ENCODE measurements around the gene PRC1. TPM values are rescaled to one million over a fixed set of nuclear protein-coding genes. Genes with fewer than 3 reads are reported as not detected.

PRC1 gene
- total and polyA plus RNA-seq, 2 donors (not counting 1 experiment from before 2014, with no cell fraction given) = 9.4 to 11.6 TPM

GRCh38 chr15:91021516-91022074 is 27.3 kb upstream of the PRC1 start:
- Histone ChIP-seq H3K9me3 (ENCODE audit: control extremely low read depth in 1 of 3, control insufficient read depth in 2 of 3, insufficient read depth in 1 of 3, low read length in 2 of 3) (no peaks in the 10 kb centered on the region), H3K4me2 (replicated peaks; ENCODE audit: low read depth, low read length, poor library complexity, severe bottlenecking) (peak overlapping the region; percentile 75), H3K4me3 (ENCODE audit: control extremely low read depth in 1 of 5, extremely low read depth in 1 of 5, insufficient read depth in 1 of 5, low read depth in 2 of 5, low read length in 4 of 5) (peak overlapping the region; percentile 79 to 97 (median 92)), H4K20me1 (ENCODE audit: control insufficient read depth, insufficient read depth, low read length, poor library complexity, severe bottlenecking) (no peaks in the 10 kb centered on the region), H3K9ac (ENCODE audit: low read length) (peak overlapping the region; percentile 75), H3K4me1 (ENCODE audit: control insufficient read depth in 2 of 2, insufficient read depth in 2 of 2, low read length in 2 of 2) (peaks cover 15 to 17% of the 10 kb centered on the region in 2 donors), H3K79me2 (ENCODE audit: control insufficient read depth, insufficient read depth, low read length) (peaks cover 33% of the 10 kb centered on the region), H3K27me3 (replicated peaks in 1 of 4; ENCODE audit: control extremely low read depth in 1 of 4, control insufficient read depth in 3 of 4, insufficient read depth in 4 of 4, low read length in 3 of 4) (no peaks in the 10 kb centered on the region), H3K36me3 (replicated peaks in 1 of 2; ENCODE audit: control extremely low read depth in 1 of 2, control insufficient read depth in 1 of 2, extremely low read depth in 1 of 2, insufficient read depth in 2 of 2, low read length in 1 of 2) (peaks cover 2 to 6% of the 10 kb centered on the region in 2 experiments), H3K27ac (ENCODE audit: low read length in 2 of 2) (peak overlapping the region in 1 of 2 donors; percentile 69), H2AFZ (ENCODE audit: insufficient read depth, low read depth, low read length, poor library complexity, severe bottlenecking) (peak overlapping the region; percentile 80)
- no peaks in the 10 kb centered on the region for H3K27me3 Mint-ChIP-seq
- peak overlapping the region; percentile 91 for H3K4me3 Mint-ChIP-seq
- 14% methylated on average over 1 of the region's 4 CpGs for WGBS (ENCODE audit: insufficient coverage)
- peak overlapping the region; percentile 89 for H3K27ac Mint-ChIP-seq
- TF ChIP-seq CTCF (IDR thresholded peaks at IDR 0.05) (no peak), EZH2 (IDR thresholded peaks at IDR 0.05; ENCODE audit: borderline replicate concordance, insufficient read depth, low read depth, low read length, poor library complexity, severe bottlenecking) (no peak)
- intact Hi-C loops (cut with micrococcal nuclease) = loop anchor here (2.0 to 5.0 kb wide), 2 partner anchors 27 to 64 kb away; partner anchors contain the start of gene PRC1
- no peak for DNase-seq
- POLR2A ChIA-PET = interaction anchor here (0.7 kb wide), 1 partner anchor 87 kb away, joined by 7 read pairs; the partner anchor contains the start of gene UNC45A
- CTCF ChIA-PET = interaction anchor here (0.6 to 3.3 kb wide), 5 partner anchors 12 to 1733 kb away, joined by 3 to 27 read pairs (median 5); partner anchors contain the start of genes HDDC3 and RCCD1
- H3K4me1 Mint-ChIP-seq = peaks cover 37% of the 10 kb centered on the region
- ATAC-seq (ENCODE audit: low read depth) = no peak
- H3K9me3 Mint-ChIP-seq (ENCODE audit: insufficient read depth) = no peaks in the 10 kb centered on the region

DNA sequence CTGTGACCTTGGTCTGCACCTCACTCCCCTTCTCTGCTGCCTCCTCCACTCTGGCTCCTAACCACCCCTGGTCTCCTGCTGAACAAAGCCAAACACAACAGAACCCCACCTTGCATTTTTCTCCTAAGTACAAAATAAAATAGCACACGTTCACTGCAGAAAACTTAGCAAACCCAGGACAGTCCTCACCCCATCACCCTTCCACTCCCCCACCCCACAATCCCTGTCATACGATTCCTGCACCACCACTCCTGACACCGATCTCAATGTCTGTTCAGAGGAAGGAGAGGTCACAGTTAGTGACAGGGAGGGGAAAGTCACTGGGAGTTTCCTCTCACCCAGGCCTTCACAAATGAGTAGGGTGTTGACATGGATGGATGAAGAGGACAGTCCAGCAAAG is 23.8 kb upstream of the PRC1 start:
- Histone ChIP-seq H3K79me2 (ENCODE audit: control insufficient read depth, insufficient read depth, low read length) (peaks cover 19% of the 10 kb centered on the region), H4K20me1 (ENCODE audit: control insufficient read depth, insufficient read depth, low read length, poor library complexity, severe bottlenecking) (no peaks in the 10 kb centered on the region), H3K4me3 (ENCODE audit: control extremely low read depth in 1 of 5, extremely low read depth in 1 of 5, insufficient read depth in 1 of 5, low read depth in 2 of 5, low read length in 4 of 5) (no peak overlapping the region), H3K4me2 (replicated peaks; ENCODE audit: low read depth, low read length, poor library complexity, severe bottlenecking) (no peak overlapping the region), H3K27ac (ENCODE audit: low read length in 2 of 2) (no peak overlapping the region), H3K27me3 (replicated peaks in 1 of 4; ENCODE audit: control extremely low read depth in 1 of 4, control insufficient read depth in 3 of 4, insufficient read depth in 4 of 4, low read length in 3 of 4) (no peaks in the 10 kb centered on the region), H3K9ac (ENCODE audit: low read length) (no peak overlapping the region), H3K36me3 (replicated peaks in 1 of 2; ENCODE audit: control extremely low read depth in 1 of 2, control insufficient read depth in 1 of 2, extremely low read depth in 1 of 2, insufficient read depth in 2 of 2, low read length in 1 of 2) (peaks cover 3 to 17% of the 10 kb centered on the region in 2 experiments), H3K4me1 (ENCODE audit: control insufficient read depth in 2 of 2, insufficient read depth in 2 of 2, low read length in 2 of 2) (peaks cover 14 to 15% of the 10 kb centered on the region in 2 donors), H3K9me3 (ENCODE audit: control extremely low read depth in 1 of 3, control insufficient read depth in 2 of 3, insufficient read depth in 1 of 3, low read length in 2 of 3) (no peaks in the 10 kb centered on the region), H2AFZ (ENCODE audit: insufficient read depth, low read depth, low read length, poor library complexity, severe bottlenecking) (no peak overlapping the region)
- ATAC-seq (ENCODE audit: low read depth) = no peak
- CTCF ChIA-PET = no interaction called here
- POLR2A ChIA-PET = no interaction called here
- DNase-seq = no peak
- Mint-ChIP-seq H3K4me3 (no peak overlapping the region), H3K27ac (no peak overlapping the region), H3K9me3 (ENCODE audit: insufficient read depth) (no peaks in the 10 kb centered on the region), H3K27me3 (no peaks in the 10 kb centered on the region), H3K4me1 (peaks cover 37% of the 10 kb centered on the region)
- 80% methylated on average over 1 of the region's 3 CpGs for WGBS (ENCODE audit: insufficient coverage)
- TF ChIP-seq EZH2 (IDR thresholded peaks at IDR 0.05; ENCODE audit: borderline replicate concordance, insufficient read depth, low read depth, low read length, poor library complexity, severe bottlenecking) (no peak), CTCF (IDR thresholded peaks at IDR 0.05) (no peak)
- intact Hi-C loops (cut with micrococcal nuclease) = no loop called here
